DMS53 (cell line): ENCODE measurements around the gene PRELID2.
"Not testable (repeated sequence)": the region's sequence is repeated elsewhere in the genome, so short reads cannot be mapped to it uniquely, and the experiment has no call there.

Experiments
- DNase-seq: peaks from one replicate; lab custom pipeline; 2025; lab: John Stamatoyannopoulos, UW

The PRELID2 gene

DNA sequence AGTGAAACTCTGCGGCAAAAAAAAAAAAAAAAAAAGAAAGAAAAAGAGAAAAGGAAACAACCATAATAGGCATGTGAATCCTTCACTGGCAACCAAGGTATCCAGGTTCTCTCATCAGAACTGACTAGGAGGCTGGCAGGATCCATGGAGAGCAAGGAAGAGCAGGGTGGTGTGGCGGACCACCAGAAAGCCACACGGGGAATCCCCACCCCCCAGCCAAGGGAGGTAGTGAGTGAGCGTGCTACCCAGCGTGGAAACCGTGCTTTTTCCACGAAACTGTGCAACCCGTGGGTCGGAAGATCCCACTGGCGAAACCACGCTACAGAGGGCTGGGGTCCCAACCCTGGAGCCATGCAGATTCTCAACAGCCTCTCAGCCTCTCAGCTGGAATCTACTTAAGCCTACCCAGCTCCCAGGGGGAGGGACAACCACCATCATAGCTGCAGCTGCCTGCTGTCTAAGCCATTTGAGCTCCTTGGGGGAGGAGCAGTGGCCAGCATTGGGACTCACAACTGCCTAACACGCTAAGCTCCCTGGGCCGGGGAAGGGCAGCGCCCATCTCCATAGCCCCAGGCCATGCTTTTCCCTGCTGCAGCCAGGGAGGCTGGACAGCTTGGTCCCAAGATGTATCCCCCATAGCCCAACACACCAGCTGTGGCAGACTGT is 91.6 kb downstream of the PRELID2 start:
- peak; percentile 13 for DNase-seq

DNA sequence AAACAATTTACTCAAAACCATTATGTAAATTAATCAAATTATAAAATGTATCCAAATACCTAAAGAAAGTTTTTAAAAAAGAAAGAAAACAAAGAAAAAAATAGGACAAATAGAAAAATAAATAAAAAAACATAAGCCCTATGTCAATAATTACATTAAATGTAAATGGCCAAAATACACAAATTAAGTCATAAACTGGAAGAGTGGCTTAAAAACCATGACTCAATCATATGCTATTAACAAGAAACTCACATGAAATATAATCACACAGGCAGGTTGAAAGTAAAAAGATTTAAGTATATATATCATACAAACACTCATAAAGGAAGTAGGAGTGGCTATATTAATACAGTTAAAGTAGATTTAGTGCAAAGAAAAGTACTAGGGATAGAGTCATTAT is 95.3 kb downstream of the PRELID2 start:
- peak; percentile 85 for DNase-seq

DNA sequence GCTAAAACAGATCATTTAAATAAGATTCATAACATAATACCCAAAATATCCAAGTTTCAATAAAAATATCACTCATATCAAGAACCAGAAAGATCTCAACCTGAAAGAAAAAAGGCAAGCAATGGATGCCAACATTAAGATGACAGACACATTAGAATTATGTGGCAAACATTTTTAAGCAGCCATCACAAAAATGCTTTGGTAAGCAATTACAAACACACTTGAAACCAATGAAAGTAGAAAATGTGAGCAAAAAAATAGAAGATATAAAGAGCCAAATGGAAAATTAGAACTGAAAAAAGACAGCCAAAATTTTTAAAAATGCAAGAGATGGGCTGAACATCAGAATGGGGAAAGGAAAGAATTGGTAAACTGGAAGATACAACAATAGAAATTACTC is 96.9 kb downstream of the PRELID2 start:
- DNase-seq, result no peak

DNA sequence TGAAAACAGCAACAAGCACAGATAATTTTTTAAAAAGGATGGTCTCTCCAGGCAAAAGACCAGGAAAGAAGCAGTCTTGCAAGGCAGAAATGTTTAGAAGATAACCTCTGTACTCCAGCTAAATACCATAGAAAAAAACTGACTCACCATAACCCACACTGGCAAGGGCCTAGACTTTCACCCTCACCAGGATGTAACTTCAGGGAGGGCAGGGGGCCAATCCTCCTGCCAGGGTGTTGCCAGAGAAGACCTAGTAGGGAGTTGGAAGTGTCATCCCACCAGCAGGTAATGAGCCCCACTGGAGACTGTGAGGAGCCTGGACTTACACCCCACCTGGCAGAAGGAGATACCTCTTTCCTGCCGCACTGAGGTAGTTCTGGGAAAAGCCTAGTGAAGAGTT is 97.6 kb downstream of the PRELID2 start:
- DNase-seq, result no peak

DNA sequence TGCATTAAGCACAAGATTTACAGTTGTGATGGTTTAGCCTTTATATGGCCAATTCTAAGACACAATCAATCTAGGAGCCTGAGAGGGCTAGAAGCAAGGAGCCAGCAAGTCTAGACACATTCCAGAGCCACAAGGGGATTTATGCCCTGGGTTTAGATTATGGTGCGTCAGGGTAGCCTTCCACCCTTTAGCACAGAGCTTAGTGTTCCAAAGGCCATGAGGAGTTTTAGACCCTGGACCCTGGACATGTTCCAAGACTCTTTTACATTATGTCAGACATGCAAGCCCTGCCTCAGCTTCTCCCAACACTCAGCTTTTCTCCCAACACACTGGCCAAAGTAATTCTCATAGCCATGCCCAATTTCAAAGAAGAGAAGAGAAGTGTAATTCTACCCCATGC is 105.2 kb downstream of the PRELID2 start:
- DNase-seq, result not testable (repeated sequence)

DNA sequence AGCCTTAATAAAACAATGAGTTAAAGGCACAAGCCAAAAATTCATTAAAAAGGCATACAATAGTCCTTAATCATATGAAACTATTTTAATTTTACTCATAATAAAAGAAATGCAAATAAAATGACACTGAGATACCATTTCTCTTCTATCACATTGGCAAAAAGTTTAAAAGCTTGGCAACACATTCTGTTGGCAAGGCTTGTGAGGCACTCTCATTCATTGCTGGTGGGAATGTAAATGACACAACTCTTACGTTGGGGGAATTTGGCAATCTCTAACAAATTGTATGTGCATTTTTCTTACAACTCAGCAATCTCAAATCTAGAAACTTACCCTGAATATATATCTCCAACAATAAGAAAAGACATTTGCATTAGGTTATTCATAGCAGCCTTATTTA is 111.6 kb downstream of the PRELID2 start:
- DNase-seq, result no peak

DNA sequence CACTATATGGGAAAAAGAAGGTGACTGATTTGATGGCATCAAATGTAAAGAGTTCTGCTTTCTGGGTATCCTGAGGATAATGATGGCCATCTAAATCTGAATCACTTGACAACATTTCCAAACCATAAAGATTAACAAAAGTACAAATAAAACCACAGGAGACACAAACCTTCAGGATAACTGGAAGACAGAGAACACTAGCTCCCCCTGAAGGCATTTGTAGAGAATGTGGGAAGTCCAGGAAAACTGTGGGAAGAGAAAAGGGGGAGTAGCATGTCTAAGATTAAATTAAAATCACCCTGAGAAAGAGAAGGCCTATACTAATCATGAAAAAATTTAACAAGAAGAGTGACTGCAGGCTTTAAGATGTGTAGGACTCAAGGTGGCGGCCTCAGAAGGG is 116.2 kb downstream of the PRELID2 start:
- DNase-seq, result peak; percentile 27

DNA sequence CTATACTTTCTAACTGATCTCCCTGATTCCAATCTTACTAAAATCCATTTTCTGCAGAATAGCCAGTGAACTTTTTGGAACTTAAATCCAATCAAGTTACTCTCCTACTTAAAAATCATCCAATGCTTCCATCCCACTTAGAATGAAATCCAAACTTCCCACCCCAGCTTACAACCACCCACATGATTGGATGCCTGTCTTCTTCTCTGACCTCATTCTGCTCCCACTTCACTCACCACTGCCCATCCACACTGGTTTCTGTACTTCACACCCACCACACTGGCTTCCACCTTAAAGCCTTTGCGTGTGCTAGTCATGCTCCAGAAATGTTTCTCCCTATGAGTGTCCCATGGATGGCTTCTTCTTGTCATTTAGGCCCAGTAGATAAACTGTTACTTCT is 119.7 kb downstream of the PRELID2 start:
- no peak for DNase-seq

DNA sequence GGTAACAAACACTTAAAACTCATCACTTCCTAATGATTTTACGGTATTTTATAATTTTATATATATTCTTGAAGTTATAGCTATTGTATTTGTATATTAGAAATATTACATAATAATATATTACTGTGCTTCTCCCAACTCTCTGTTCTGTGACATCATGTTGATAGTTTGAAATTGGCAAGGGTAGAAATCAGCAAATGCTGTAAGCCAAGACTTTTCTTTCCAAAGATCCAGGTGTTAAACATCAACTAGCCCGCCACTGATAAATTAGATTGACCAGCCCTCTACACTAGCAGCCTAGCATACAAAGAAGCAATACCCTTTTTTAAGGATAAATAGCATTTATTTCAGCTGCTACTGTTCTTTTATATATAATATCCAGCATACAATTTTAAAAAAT is 122.9 kb downstream of the PRELID2 start:
- no peak for DNase-seq

DNA sequence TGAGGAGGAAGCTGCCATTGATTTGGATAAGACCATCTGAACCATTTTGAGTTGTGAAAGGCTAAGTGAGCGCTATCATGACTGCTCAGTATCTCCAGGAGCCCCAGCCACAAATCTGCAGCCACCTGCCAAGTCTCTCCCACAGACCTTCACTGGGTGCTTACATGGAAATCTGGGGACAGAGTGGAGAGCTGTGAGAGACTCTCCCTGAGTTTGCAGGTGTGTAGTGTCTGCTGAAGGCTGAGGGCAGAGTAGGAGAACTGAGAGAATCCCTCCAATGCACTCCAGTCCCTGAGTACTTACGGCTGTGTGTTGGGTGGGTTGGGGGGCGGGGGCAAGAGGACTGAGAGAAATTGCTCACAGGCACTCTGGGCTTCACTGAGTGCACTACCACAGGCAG is 123.7 kb downstream of the PRELID2 start:
- no peak for DNase-seq
